H9 (cell line): ENCODE results near the gene SSR3. TPM values are rescaled to one million over a fixed set of nuclear protein-coding genes. Genes with fewer than 3 reads are reported as not detected.

Source experiments
- DNase-seq: peaks from one replicate; pipeline ENCODE4 v3.0.0-alpha.2; 2017
- H2AFZ ChIP-seq: one replicate; pipeline ENCODE4 v1.6.1; 2013; ENCODE audit warnings: mild to moderate bottlenecking, low read length, control low read depth, moderate library complexity
- H2AK5ac ChIP-seq: 2 replicates; pipeline ENCODE4 v1.6.1; 2013; ENCODE audit warnings: low read length, control low read depth, mixed read lengths; ENCODE audit not compliant: insufficient read length
- H2BK120ac ChIP-seq: one replicate; pipeline ENCODE4 v1.6.1; 2013; ENCODE audit warnings: low read depth, mild to moderate bottlenecking, low read length, control low read depth, inconsistent platforms; ENCODE audit not compliant: poor library complexity, severe bottlenecking
- H2BK12ac ChIP-seq: 2 replicates; pipeline ENCODE4 v1.6.1; 2013; ENCODE audit warnings: low read length, control low read depth, mixed read lengths, low read depth; ENCODE audit not compliant: insufficient read length
- H2BK15ac ChIP-seq: 2 replicates; pipeline ENCODE4 v1.6.1; 2013; ENCODE audit warnings: low read depth, low read length, control low read depth
- H2BK20ac ChIP-seq: one replicate; pipeline ENCODE4 v1.6.1; 2013; ENCODE audit warnings: low read depth, mild to moderate bottlenecking, low read length, control low read depth, inconsistent platforms; ENCODE audit not compliant: poor library complexity, severe bottlenecking
- H2BK5ac ChIP-seq: 2 replicates; pipeline ENCODE4 v1.6.1; 2013; ENCODE audit warnings: low read length, control low read depth, mixed read lengths; ENCODE audit not compliant: insufficient read length
- H3K14ac ChIP-seq: 2 replicates; pipeline ENCODE4 v1.6.1; 2013; ENCODE audit warnings: low read length, control low read depth; ENCODE audit not compliant: insufficient read depth
- H3K18ac ChIP-seq: 2 replicates; pipeline ENCODE4 v1.6.1; 2013; ENCODE audit warnings: low read depth, mild to moderate bottlenecking, mixed read lengths, low read length, control low read depth; ENCODE audit not compliant: insufficient read length
- H3K23ac ChIP-seq: 2 replicates; pipeline ENCODE4 v1.6.1; 2013; ENCODE audit warnings: low read length, control low read depth, mixed read lengths, low read depth; ENCODE audit not compliant: insufficient read length
- H3K23me2 ChIP-seq: 2 replicates; pipeline ENCODE4 v1.6.1; 2013; ENCODE audit warnings: low read depth, mild to moderate bottlenecking, mixed read lengths, low read length, control low read depth; ENCODE audit not compliant: insufficient read length, poor library complexity, severe bottlenecking
- H3K27ac ChIP-seq: 2 replicates; pipeline ENCODE4 v1.5.1; 2013; ENCODE audit warnings: low read length, control low read depth, mixed read lengths, low read depth; ENCODE audit not compliant: insufficient read length
- H3K27me3 ChIP-seq: 2 replicates; pipeline ENCODE4 v1.6.1; 2013; ENCODE audit warnings: low read length, control low read depth, inconsistent platforms; ENCODE audit not compliant: insufficient read depth
- H3K4ac ChIP-seq: 2 replicates; pipeline ENCODE4 v1.6.1; 2013; ENCODE audit warnings: low read depth, mild to moderate bottlenecking, control low read depth, inconsistent platforms, low read length, moderate library complexity
- H3K4me1 ChIP-seq: 2 replicates; pipeline ENCODE4 v1.6.1; 2013; ENCODE audit warnings: low read length, control low read depth, inconsistent platforms; ENCODE audit not compliant: insufficient read depth
- H3K4me2 ChIP-seq: 2 replicates; pipeline ENCODE4 v1.6.1; 2013; ENCODE audit warnings: low read length, control low read depth, mixed read lengths; ENCODE audit not compliant: insufficient read length, insufficient read depth
- H3K56ac ChIP-seq: 2 replicates; pipeline ENCODE4 v1.6.1; 2013; ENCODE audit warnings: low read depth, mild to moderate bottlenecking, mixed read lengths, low read length, control low read depth; ENCODE audit not compliant: insufficient read length
- H3K79me1 ChIP-seq: 2 replicates; pipeline ENCODE4 v1.6.1; 2013; ENCODE audit warnings: low read depth, mild to moderate bottlenecking, moderate library complexity, low read length, control low read depth, inconsistent platforms; ENCODE audit not compliant: insufficient read depth, poor library complexity, severe bottlenecking
- H3K79me2 ChIP-seq: 2 replicates; pipeline ENCODE4 v1.6.1; 2013; ENCODE audit warnings: low read length, control low read depth, inconsistent platforms; ENCODE audit not compliant: insufficient read depth
- H3K9ac ChIP-seq: 2 replicates; pipeline ENCODE4 v1.6.1; 2013; ENCODE audit warnings: low read length, control low read depth, mixed read lengths; ENCODE audit not compliant: insufficient read length; ENCODE audit errors: extremely low read depth
- H3K9me3 ChIP-seq: one replicate; pipeline ENCODE4 v1.6.1; 2013; ENCODE audit warnings: low read depth, low read length, inconsistent platforms; ENCODE audit not compliant: control insufficient read depth
- H3T11ph ChIP-seq: one replicate; pipeline ENCODE4 v1.6.1; 2013; ENCODE audit warnings: mild to moderate bottlenecking, low read length, control low read depth, inconsistent platforms
- H4K20me1 ChIP-seq: one replicate; pipeline ENCODE4 v1.6.1; 2013; ENCODE audit not compliant: control insufficient read depth, insufficient read length, insufficient read depth
- H4K5ac ChIP-seq: 2 replicates; pipeline ENCODE4 v1.6.1; 2013; ENCODE audit warnings: low read depth, mild to moderate bottlenecking, mixed read lengths, low read length, control low read depth; ENCODE audit not compliant: insufficient read length
- H4K8ac ChIP-seq: replicated peaks from 2 replicates; pipeline ENCODE4 v1.6.1; 2013; ENCODE audit warnings: low read length, control low read depth, mixed read lengths, low read depth; ENCODE audit not compliant: insufficient read length
- H4K91ac ChIP-seq: 2 replicates; pipeline ENCODE4 v1.6.1; 2013; ENCODE audit warnings: low read depth, mild to moderate bottlenecking, moderate library complexity, mixed read lengths, low read length, control low read depth; ENCODE audit not compliant: insufficient read length
- H3K27ac Mint-ChIP-seq, 3 experiments: 2 replicates in 2 of 3; 3 replicates in 1 of 3; pipeline ENCODE4 v1.8.0; 2020 to 2021; ENCODE audit warnings: mixed read lengths in 3 of 3, mild to moderate bottlenecking in 1 of 3, moderate library complexity in 1 of 3
- H3K27me3 Mint-ChIP-seq: 2 replicates; pipeline ENCODE4 v1.8.0; 2021; ENCODE audit warnings: low read depth, mild to moderate bottlenecking, moderate library complexity, mixed read lengths
- H3K36me3 Mint-ChIP-seq, 3 experiments: 2 replicates in 2 of 3; 3 replicates in 1 of 3; pipeline ENCODE4 v1.8.0; 2020 to 2021; ENCODE audit warnings: low read depth in 3 of 3, mixed read lengths in 3 of 3; ENCODE audit not compliant: insufficient read depth in 1 of 3
- H3K4me1 Mint-ChIP-seq, 2 experiments: 2 replicates each; pipeline ENCODE4 v1.8.0; 2020; ENCODE audit warnings: mixed read lengths in 2 of 2
- H3K4me3 Mint-ChIP-seq, 2 experiments: 2 replicates in 1 of 2; 3 replicates in 1 of 2; pipeline ENCODE4 v1.8.0; 2020 to 2021; ENCODE audit warnings: mild to moderate bottlenecking in 2 of 2, mixed read lengths in 2 of 2, moderate library complexity in 1 of 2
- H3K9me3 Mint-ChIP-seq, 2 experiments: 2 replicates in 1 of 2; 3 replicates in 1 of 2; pipeline ENCODE4 v1.8.0; 2020; ENCODE audit warnings: mild to moderate bottlenecking in 2 of 2, mixed read lengths in 2 of 2, moderate library complexity in 1 of 2
- CTCF ChIP-seq: fragments of 200-600 bp; sonication (generic); conservative IDR thresholded peaks from 3 replicates; pipeline ENCODE4 v1.8.0; 2021; ENCODE audit warnings: antibody characterized with exemption, mild to moderate bottlenecking
- WGBS: extraction: QIAGEN DNeasy Blood & Tissue Kit; methylation state at CpG from one replicate; pipeline ENCODE4 v1.1.7; 2013; ENCODE audit warnings: missing lambda C conversion rate, low lambda C conversion rate, mixed read lengths; ENCODE audit not compliant: insufficient read length; ENCODE audit errors: extremely low coverage; 5-methylcytosine and 5-hydroxymethylcytosine counted together
- total RNA-seq: library from RNA; stranded (reverse); gene quantifications from 2 replicates; pipeline ENCODE4 v1.2.1, GENCODE V29; 2021

SSR3 gene
- total RNA-seq, 1 experiment from 2014 or later = 177 TPM

- no CpG with 5 or more reads among the region's 2 CpGs for WGBS
Observed at GRCh38 chr3:156579427-156579851, 24.5 kb upstream of the SSR3 start.

More at GRCh38 chr3:156579427-156579851, 24.5 kb upstream of the SSR3 start:
- H2BK5ac ChIP-seq = no peak overlapping the region
- no peak overlapping the region for H2BK20ac ChIP-seq
- Mint-ChIP-seq H3K4me1 (peaks cover 5 to 6% of the 10 kb centered on the region in 2 experiments), H3K27ac (no peak overlapping the region; a peak in 1 of 7 replicates), H3K4me3 (no peak overlapping the region), H3K36me3 (no peaks in the 10 kb centered on the region), H3K9me3 (no peaks in the 10 kb centered on the region), H3K27me3 (no peaks in the 10 kb centered on the region)
- H3K4ac ChIP-seq = no peak overlapping the region
- no peak overlapping the region for H4K91ac ChIP-seq
- no peak overlapping the region for H3K23ac ChIP-seq
- H4K5ac ChIP-seq = no peak overlapping the region
- H3T11ph ChIP-seq = no peak overlapping the region
- no peaks in the 10 kb centered on the region for H3K9me3 ChIP-seq
- H3K18ac ChIP-seq = no peak overlapping the region
- H3K9ac ChIP-seq = no peak overlapping the region
- TF ChIP-seq CTCF = no peak
- H3K4me2 ChIP-seq = no peak overlapping the region
- no peaks in the 10 kb centered on the region for H3K23me2 ChIP-seq
- no peak overlapping the region for H4K8ac ChIP-seq
- H3K79me2 ChIP-seq = no peaks in the 10 kb centered on the region
- no peak overlapping the region for H3K56ac ChIP-seq
- H2BK12ac ChIP-seq = no peak overlapping the region
- H2AFZ ChIP-seq = no peak overlapping the region
- H3K27ac ChIP-seq = no peak overlapping the region
- H3K4me1 ChIP-seq = no peaks in the 10 kb centered on the region; the same call in 1 of the 2 replicates
- no peak for DNase-seq
- H3K79me1 ChIP-seq = no peaks in the 10 kb centered on the region
- H3K14ac ChIP-seq = no peak overlapping the region
- no peak overlapping the region for H2BK120ac ChIP-seq
- no peak overlapping the region for H2AK5ac ChIP-seq
- no peak overlapping the region for H2BK15ac ChIP-seq
- H3K27me3 ChIP-seq = no peaks in the 10 kb centered on the region
- no peaks in the 10 kb centered on the region for H4K20me1 ChIP-seq
